ENCODE results near the gene MMP19.
"Not testable (repeated sequence)": the region's sequence is repeated elsewhere in the genome, so short reads cannot be mapped to it uniquely, and the experiment has no call there.

MMP19 gene

GRCh38 chr12:55843431-55843830 lies 695 bp upstream of the MMP19 start:
- no peak for DNase-seq

GRCh38 chr12:55840581-55841351 lies 2.0 kb downstream of the MMP19 start:
- DNase-seq: no peak

GRCh38 chr12:55839345-55840140 lies 3.2 kb downstream of the MMP19 start:
- DNase-seq: no peak

- DNase-seq: no peak
These were observed 4.4 kb downstream of the MMP19 start for GRCh38 chr12:55838361-55838760.

- DNase-seq: not testable (repeated sequence)
These were observed 8.3 kb downstream of the MMP19 start for GRCh38 chr12:55834400-55834799.

- DNase-seq: no peak
These were observed 9.7 kb downstream of the MMP19 start for GRCh38 chr12:55833056-55833455.

DNA sequence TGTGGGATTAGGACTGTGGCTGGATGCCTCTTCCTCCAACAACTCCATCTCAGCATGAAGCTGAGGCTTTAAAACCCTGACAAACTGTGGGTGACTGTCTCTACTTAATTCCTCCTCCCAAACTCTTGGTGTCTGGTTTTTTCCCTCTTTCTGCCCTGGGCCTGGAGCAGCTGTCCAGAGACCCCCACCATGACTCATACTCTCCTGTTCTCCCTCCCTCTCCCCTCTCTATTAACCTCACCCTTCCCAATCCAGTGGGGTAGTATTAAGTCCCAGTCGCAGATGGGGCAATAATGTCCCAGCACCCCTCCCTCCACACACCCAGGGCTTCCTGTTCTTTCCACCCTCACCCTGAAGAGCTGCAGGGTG lies 11.3 kb downstream of the MMP19 start:
- no peak for DNase-seq

- no peak for DNase-seq
These were observed 11.9 kb downstream of the MMP19 start for GRCh38 chr12:55830601-55831446.

- DNase-seq: no peak
These were observed 12.7 kb downstream of the MMP19 start for GRCh38 chr12:55829967-55830600.

DNA sequence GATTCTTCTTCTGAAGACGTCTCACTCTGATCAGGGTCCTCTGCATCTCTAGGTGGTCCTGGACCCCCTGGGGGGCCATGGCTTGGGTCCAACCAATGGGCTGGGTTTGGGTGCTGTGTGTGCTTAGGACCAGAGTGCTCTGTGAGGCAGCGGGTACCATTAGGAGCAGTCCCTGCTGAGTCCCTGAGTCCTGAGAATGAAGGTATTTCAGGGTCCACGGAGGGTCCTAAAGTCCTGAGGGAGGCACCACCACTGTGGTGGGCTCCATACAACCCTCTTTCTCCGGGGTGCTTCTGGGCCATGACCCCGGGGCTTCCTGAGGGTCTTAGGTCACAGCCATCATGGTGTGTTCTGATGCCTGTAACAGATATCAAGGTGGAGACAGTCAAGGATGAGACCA lies 14.4 kb downstream of the MMP19 start:
- no peak for DNase-seq

GRCh38 chr12:55827806-55828205 lies 14.9 kb downstream of the MMP19 start:
- DNase-seq: no peak

DNA sequence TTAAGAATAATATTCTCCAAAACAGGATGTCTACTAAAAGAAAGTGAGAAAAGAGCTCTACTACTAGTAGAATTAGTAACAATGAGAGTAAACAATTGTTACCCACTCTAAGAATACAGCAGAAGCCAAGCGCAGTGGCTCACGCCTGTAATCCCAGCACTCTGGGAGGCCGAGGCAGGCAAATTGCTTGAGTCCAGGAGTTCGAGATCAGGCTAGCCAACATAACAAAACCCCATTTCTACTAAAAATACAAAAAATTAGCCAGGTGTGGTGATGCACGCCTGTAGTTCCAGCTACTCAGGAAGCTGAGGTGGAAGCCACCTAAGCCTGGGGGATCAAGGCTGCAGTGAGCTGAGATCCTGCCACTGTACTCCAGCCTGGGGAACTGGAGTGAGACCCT lies 18.0 kb downstream of the MMP19 start:
- DNase-seq: no peak

DNA sequence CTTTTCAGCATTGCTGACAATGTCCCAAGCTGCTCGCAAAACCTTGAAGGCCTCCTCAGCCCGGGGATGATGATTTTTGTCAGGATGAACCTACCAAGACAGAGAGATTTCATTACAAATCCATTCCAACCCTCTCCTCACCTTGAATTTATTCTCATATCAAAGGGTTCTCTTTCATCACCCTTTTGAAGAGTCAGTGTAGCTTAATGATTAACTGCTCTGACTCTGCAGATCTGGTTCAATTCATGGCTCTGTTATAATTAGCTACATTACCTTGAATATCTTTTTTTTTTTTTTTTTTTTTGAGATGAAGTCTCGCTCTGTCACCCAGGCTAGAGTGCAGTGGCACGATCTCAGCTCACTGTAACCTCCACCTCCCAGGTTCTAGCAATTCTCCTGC lies 19.3 kb downstream of the MMP19 start:
- DNase-seq: no peak

GRCh38 chr12:55822228-55822627 lies 20.5 kb downstream of the MMP19 start:
- peak; percentile 21 for DNase-seq

DNA sequence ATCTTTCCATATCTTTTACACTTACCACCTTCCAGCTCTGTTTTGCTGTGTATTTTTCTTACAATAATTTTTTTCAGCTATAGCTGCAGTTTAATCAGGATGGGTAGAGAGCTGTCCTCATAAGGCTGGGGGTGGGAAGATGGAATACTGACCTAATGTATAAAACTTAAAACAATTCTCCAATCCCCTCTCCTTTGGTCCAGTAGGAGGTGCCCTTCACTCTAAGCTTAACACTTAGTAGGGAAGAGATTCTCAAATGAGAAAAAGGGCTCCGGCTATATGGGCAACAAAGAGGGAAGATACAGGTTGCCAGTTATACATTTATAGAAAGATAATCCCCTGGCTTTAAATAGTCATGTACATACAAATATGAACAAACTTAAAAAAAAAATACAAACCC lies 22.1 kb downstream of the MMP19 start:
- DNase-seq: no peak

GRCh38 chr12:55818886-55819285 lies 23.9 kb downstream of the MMP19 start:
- DNase-seq: no peak

DNA sequence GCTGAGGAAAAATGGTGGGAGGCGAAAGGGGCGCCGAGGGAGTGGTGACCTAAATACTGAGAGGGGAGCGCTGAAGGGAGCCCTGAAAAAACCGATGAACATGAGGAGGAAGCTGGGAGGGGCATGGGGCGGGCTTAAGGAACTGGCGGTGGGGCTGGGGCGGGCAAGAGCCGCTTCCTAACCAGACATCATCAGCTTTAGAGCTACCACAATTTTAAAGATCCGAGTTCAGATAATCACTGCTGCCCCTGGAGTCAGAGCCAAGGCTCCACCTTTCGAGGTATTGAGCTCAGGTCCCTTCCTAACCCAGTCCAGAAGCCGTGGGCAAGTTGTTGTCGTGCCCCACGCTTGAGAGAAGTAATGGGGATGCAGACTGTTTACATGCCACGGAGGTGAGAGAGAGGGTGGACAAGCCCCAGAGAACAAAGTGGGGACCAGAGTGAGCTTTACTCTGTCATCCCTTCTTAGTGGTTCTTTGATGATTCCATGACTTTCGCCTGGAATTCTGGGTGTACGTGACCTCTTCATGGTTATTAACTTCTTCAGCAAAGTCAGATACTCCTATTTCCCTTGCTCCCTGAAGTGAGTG lies 24.5 kb downstream of the MMP19 start:
- DNase-seq: no peak

DNA sequence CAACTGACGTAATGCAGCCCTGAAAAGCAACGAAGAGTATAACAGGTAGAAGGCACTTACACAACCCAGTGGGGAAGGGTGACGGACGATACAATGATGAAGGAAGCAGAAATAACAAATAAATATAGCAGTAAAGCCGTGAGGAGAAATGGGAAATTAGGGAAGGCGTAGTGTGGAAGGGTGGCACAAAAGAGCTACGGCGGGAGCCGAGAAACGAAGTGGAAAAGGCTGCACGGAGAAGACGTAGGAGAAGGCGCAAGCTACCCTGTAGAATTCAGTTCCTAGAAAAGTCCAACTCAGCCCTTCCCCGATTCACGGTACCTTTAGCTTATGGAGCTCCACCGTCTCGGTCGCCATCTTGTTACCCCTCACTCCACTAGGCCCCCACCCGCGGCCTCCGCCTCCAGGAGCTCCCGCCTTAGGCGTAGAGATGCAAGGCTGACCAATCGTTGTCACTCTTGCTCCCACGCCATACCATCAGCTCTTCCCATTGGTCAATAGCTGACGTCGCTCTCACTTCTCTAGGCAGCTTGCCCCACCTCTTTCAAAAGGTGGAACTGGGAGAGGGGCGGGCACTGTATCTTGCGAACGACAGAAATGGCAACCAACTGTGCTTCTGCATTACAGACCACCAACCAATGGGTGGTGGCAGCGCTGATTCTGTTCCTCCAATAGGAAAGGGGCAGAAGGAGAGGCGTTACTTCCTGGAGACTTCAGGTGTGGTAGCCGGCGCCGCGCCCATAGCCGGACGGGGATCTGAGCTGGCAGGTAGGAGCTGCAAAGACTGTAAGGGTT lies 25.2 kb downstream of the MMP19 start, which contains the start of the genes ORMDL2 and SARNP:
Gene ORMDL2 (plus strand): TSS at position 697 of the 795 bp plus-strand sequence. CDS start 959 bp downstream, outside the sequence.
Gene SARNP (minus strand): TSS at position 380 of the 795 bp plus-strand sequence. CDS start 23 bp downstream, at position 357.
- DNase-seq: peak; percentile 99

DNA sequence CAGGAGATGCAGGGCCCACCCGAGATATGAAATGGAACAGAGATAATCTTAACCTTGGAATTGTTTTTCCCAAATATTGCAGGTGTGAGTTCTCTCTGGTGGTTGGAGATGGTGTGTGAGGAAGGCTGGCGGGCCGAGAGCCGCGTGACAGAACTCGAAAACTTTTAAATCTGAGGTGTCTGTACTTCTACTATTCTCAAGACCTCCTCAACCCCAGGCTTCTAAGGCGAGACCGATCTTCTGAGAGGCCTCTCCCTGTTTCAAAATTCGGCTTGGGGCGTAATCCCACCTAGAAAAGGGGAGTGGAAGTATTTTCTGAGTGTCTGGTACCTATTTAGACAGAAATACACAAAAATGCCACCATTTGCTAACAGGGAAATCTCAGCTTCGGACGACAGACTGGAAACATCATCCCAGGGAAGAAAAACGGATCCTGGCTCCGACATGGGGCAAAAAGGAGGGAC lies 25.8 kb downstream of the MMP19 start:
- DNase-seq: no peak

GRCh38 chr12:55815473-55815872 lies 27.3 kb downstream of the MMP19 start:
- DNase-seq: no peak

DNA sequence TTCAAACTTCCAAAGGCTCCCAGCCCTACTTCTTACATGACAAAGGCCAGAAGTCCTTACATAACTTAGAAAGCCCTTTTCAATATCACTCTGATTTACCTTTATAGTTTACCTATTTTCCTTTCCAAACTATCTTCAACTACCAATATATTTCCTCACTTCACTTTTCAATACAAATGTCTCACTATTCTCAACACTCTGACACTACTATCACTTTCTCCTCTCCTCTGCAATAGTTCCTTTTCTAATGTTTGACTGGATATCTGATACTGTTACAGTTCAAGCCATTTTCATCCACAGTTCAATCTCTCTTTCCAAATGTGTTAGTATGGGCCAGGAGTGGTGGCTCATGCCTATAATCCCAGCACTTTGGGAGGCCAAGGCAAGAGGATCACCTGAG lies 28.5 kb downstream of the MMP19 start:
- DNase-seq: no peak

All from NCI-H2081 treated with DMSO at 0.1 percent for 48 hours (cell line).